Naive B cell (primary cell): ENCODE data around the gene VSNL1. TPM values are rescaled to one million over a fixed set of nuclear protein-coding genes. Genes with fewer than 3 reads are reported as not detected.

Experiments used
- ATAC-seq, 2 donors: fragments of 150-1000 bp; cut with Tn5 transposase; 2 replicates each; pipeline ENCODE4 v1.10.0; 2021; ENCODE audit warnings: low read depth in 2 of 2, mild to moderate bottlenecking in 2 of 2, moderate library complexity in 2 of 2
- DNase-seq: peaks from one replicate; pipeline ENCODE4 v3.0.0; 2022
- H3K27ac Mint-ChIP-seq, 6 donors: one replicate each; pipeline ENCODE4 v1.8.0; 2020 to 2022; ENCODE audit warnings: mild to moderate bottlenecking in 6 of 6, mixed read lengths in 6 of 6, moderate library complexity in 5 of 6, inconsistent platforms in 2 of 6
- H3K27me3 Mint-ChIP-seq, 3 donors: one replicate each; pipeline ENCODE4 v1.8.0; 2021 to 2022; ENCODE audit warnings: mixed read lengths in 3 of 3, mild to moderate bottlenecking in 1 of 3
- H3K36me3 Mint-ChIP-seq, 2 donors: one replicate each; pipeline ENCODE4 v1.8.0; 2020 to 2022; ENCODE audit warnings: mixed read lengths in 2 of 2, inconsistent platforms in 1 of 2, mild to moderate bottlenecking in 1 of 2
- H3K4me1 Mint-ChIP-seq, 3 donors: one replicate each; pipeline ENCODE4 v1.8.0; 2020 to 2022; ENCODE audit warnings: mixed read lengths in 3 of 3, inconsistent platforms in 1 of 3, mild to moderate bottlenecking in 1 of 3, moderate library complexity in 1 of 3
- H3K4me3 Mint-ChIP-seq, 8 donors: one replicate each; pipeline ENCODE4 v1.8.0; 2020 to 2022; ENCODE audit warnings: mild to moderate bottlenecking in 8 of 8, mixed read lengths in 8 of 8, moderate library complexity in 8 of 8, inconsistent platforms in 2 of 8
- H3K9me3 Mint-ChIP-seq, 7 donors: one replicate each; pipeline ENCODE4 v1.8.0; 2020 to 2022; ENCODE audit warnings: mixed read lengths in 7 of 7, mild to moderate bottlenecking in 5 of 7, inconsistent platforms in 2 of 7, moderate library complexity in 1 of 7
- polyA plus RNA-seq, 6 donors: library from polyadenylated mRNA; unstranded; fragments of 300-500 nt; fragmentation: Illumina TruSeq; gene quantifications; one replicate each; pipeline ENCODE4 v1.2.3, GENCODE V29; 2021; ENCODE audit warnings: low read depth in 6 of 6

Gene VSNL1
- polyA plus RNA-seq, 6 donors from 2014 or later = not detected

GRCh38 chr2:17630089-17630488, 89.6 kb downstream of the VSNL1 start:
- no peak for ATAC-seq
- no peak for DNase-seq
- Mint-ChIP-seq H3K27ac (no peak overlapping the region), H3K9me3 (peaks cover 0 to 10% (median 2%) of the 10 kb centered on the region in 7 donors), H3K36me3 (no peaks in the 10 kb centered on the region), H3K27me3 (peaks cover under 1 to 22% (median 12%) of the 10 kb centered on the region in 3 donors), H3K4me3 (no peak overlapping the region), H3K4me1 (no peaks in the 10 kb centered on the region)

GRCh38 chr2:17634997-17635396, 94.5 kb downstream of the VSNL1 start:
- no peak overlapping the region for H3K27ac Mint-ChIP-seq
- H3K9me3 Mint-ChIP-seq = peaks cover 0 to 3% (median 0%) of the 10 kb centered on the region in 7 donors
- DNase-seq = no peak
- H3K4me3 Mint-ChIP-seq = no peak overlapping the region
- H3K36me3 Mint-ChIP-seq = no peaks in the 10 kb centered on the region
- H3K27me3 Mint-ChIP-seq = peaks cover 5 to 12% (median 7%) of the 10 kb centered on the region in 3 donors
- no peaks in the 10 kb centered on the region for H3K4me1 Mint-ChIP-seq
- ATAC-seq = no peak

GRCh38 chr2:17636257-17636656, 95.8 kb downstream of the VSNL1 start:
- DNase-seq (no peak), ATAC-seq (no peak)
- H3K4me3 Mint-ChIP-seq = no peak overlapping the region
- H3K27me3 Mint-ChIP-seq = peaks cover 5 to 12% (median 7%) of the 10 kb centered on the region in 3 donors
- no peak overlapping the region for H3K27ac Mint-ChIP-seq
- H3K36me3 Mint-ChIP-seq = no peaks in the 10 kb centered on the region
- no peaks in the 10 kb centered on the region for H3K4me1 Mint-ChIP-seq
- no peaks in the 10 kb centered on the region for H3K9me3 Mint-ChIP-seq

- DNase-seq = no peak
- no peak for ATAC-seq
- Mint-ChIP-seq H3K4me3 (no peak overlapping the region), H3K36me3 (no peaks in the 10 kb centered on the region), H3K9me3 (no peaks in the 10 kb centered on the region), H3K27me3 (peaks cover 5 to 12% (median 7%) of the 10 kb centered on the region in 3 donors), H3K27ac (no peak overlapping the region), H3K4me1 (no peaks in the 10 kb centered on the region)
Measured at GRCh38 chr2:17637131-17637906, 96.8 kb downstream of the VSNL1 start.

- H3K27ac Mint-ChIP-seq = no peak overlapping the region
- no peaks in the 10 kb centered on the region for H3K9me3 Mint-ChIP-seq
- ATAC-seq = no peak
- H3K4me3 Mint-ChIP-seq = no peak overlapping the region
- H3K36me3 Mint-ChIP-seq = no peaks in the 10 kb centered on the region
- peaks cover 5 to 12% (median 7%) of the 10 kb centered on the region in 3 donors for H3K27me3 Mint-ChIP-seq
- no peaks in the 10 kb centered on the region for H3K4me1 Mint-ChIP-seq
- no peak for DNase-seq
Measured at GRCh38 chr2:17638196-17638743, 97.8 kb downstream of the VSNL1 start.

- Mint-ChIP-seq H3K9me3 (no peaks in the 10 kb centered on the region), H3K4me1 (no peaks in the 10 kb centered on the region), H3K36me3 (no peaks in the 10 kb centered on the region), H3K4me3 (no peak overlapping the region), H3K27ac (no peak overlapping the region), H3K27me3 (peaks cover 0 to 7% (median 5%) of the 10 kb centered on the region in 3 donors)
- ATAC-seq (no peak), DNase-seq (no peak)
Measured at GRCh38 chr2:17640406-17640805, 99.9 kb downstream of the VSNL1 start.

GRCh38 chr2:17643031-17643615, 102.6 kb downstream of the VSNL1 start:
- DNase-seq = no peak
- ATAC-seq = no peak
- Mint-ChIP-seq H3K9me3 (no peaks in the 10 kb centered on the region), H3K4me3 (no peak overlapping the region), H3K27me3 (peaks cover 0 to 1% (median 0%) of the 10 kb centered on the region in 3 donors), H3K4me1 (peaks cover 0 to 4% (median 1%) of the 10 kb centered on the region in 3 donors), H3K36me3 (no peaks in the 10 kb centered on the region), H3K27ac (peak overlapping the region in 1 of 6 donors; percentile 48)

- H3K4me3 Mint-ChIP-seq = no peak overlapping the region
- no peaks in the 10 kb centered on the region for H3K27me3 Mint-ChIP-seq
Measured at GRCh38 chr2:17644997-17645720, 104.7 kb downstream of the VSNL1 start.

GRCh38 chr2:17646081-17646554, 105.6 kb downstream of the VSNL1 start:
- DNase-seq (peak; percentile 25), ATAC-seq (peak in 1 of 2 donors; percentile 48)
- Mint-ChIP-seq H3K9me3 (no peaks in the 10 kb centered on the region), H3K27me3 (no peaks in the 10 kb centered on the region), H3K4me3 (no peak overlapping the region), H3K4me1 (peaks cover 5 to 14% (median 13%) of the 10 kb centered on the region in 3 donors), H3K36me3 (no peaks in the 10 kb centered on the region), H3K27ac (no peak overlapping the region)

More at GRCh38 chr2:17644997-17645720, 104.7 kb downstream of the VSNL1 start:
- Mint-ChIP-seq H3K4me1 (peaks cover 3 to 10% (median 7%) of the 10 kb centered on the region in 3 donors), H3K9me3 (no peaks in the 10 kb centered on the region), H3K36me3 (no peaks in the 10 kb centered on the region), H3K27ac (no peak overlapping the region)
- DNase-seq (no peak), ATAC-seq (no peak)

GRCh38 chr2:17646838-17647701, 106.6 kb downstream of the VSNL1 start:
- DNase-seq = no peak
- ATAC-seq = no peak
- Mint-ChIP-seq H3K27ac (no peak overlapping the region), H3K36me3 (no peaks in the 10 kb centered on the region), H3K4me1 (peaks cover 5 to 14% (median 13%) of the 10 kb centered on the region in 3 donors), H3K27me3 (no peaks in the 10 kb centered on the region), H3K9me3 (no peaks in the 10 kb centered on the region), H3K4me3 (no peak overlapping the region)

- DNase-seq = no peak
- no peak overlapping the region for H3K27ac Mint-ChIP-seq
- peak overlapping the region in 1 of 8 donors; percentile 48 for H3K4me3 Mint-ChIP-seq
Measured at GRCh38 chr2:17648581-17648980, 108.1 kb downstream of the VSNL1 start.

GRCh38 chr2:17649026-17649425, 108.5 kb downstream of the VSNL1 start:
- Mint-ChIP-seq H3K27ac (no peak overlapping the region), H3K27me3 (no peaks in the 10 kb centered on the region), H3K4me3 (no peak overlapping the region), H3K36me3 (no peaks in the 10 kb centered on the region), H3K9me3 (no peaks in the 10 kb centered on the region), H3K4me1 (peaks cover 5 to 14% (median 13%) of the 10 kb centered on the region in 3 donors)
- DNase-seq (no peak), ATAC-seq (no peak)

More at GRCh38 chr2:17648581-17648980, 108.1 kb downstream of the VSNL1 start:
- H3K27me3 Mint-ChIP-seq = no peaks in the 10 kb centered on the region
- H3K4me1 Mint-ChIP-seq = peaks cover 5 to 14% (median 13%) of the 10 kb centered on the region in 3 donors
- no peaks in the 10 kb centered on the region for H3K36me3 Mint-ChIP-seq
- H3K9me3 Mint-ChIP-seq = no peaks in the 10 kb centered on the region
- ATAC-seq = no peak
